RWPE2 (cell line): ENCODE measurements around the gene EDC3.
A peak's percentile ranks its signal among the peaks of the same experiment; 100 is the strongest.

ENCODE experiments used
- ATAC-seq: fragments of 200-7000 bp; cut with Tn5 transposase; 3 replicates; pipeline ENCODE4 v1.9.1; 2021; ENCODE audit warnings: low read depth
- DNase-seq: peaks from one replicate; pipeline ENCODE4 v3.0.0-alpha.2; 2020; ENCODE audit warnings: low spot score
- H3K27ac ChIP-seq: fragments of 450-650 bp; 2 replicates; pipeline ENCODE4 v1.5.1; 2017; ENCODE audit warnings: mild to moderate bottlenecking; ENCODE audit not compliant: poor library complexity, severe bottlenecking
- H3K27me3 ChIP-seq: fragments of 250-450 bp; sonication (Bioruptor Pico); 2 replicates; pipeline ENCODE4 v1.5.1; 2021; ENCODE audit warnings: mild to moderate bottlenecking, moderate library complexity; ENCODE audit not compliant: insufficient read depth, poor library complexity, severe bottlenecking
- H3K36me3 ChIP-seq: fragments of 250-450 bp; sonication (Bioruptor Pico); 2 replicates; pipeline ENCODE4 v1.5.1; 2020; ENCODE audit warnings: low read depth, mild to moderate bottlenecking, moderate library complexity
- H3K4me1 ChIP-seq: fragments of 250-450 bp; sonication (Bioruptor Pico); 2 replicates; pipeline ENCODE4 v1.5.1; 2021; ENCODE audit warnings: mild to moderate bottlenecking, moderate library complexity; ENCODE audit not compliant: insufficient read depth, poor library complexity, severe bottlenecking
- H3K4me3 ChIP-seq: fragments of 250-450 bp; sonication (Bioruptor Pico); 2 replicates; pipeline ENCODE4 v1.5.1; 2021; ENCODE audit warnings: mild to moderate bottlenecking, moderate library complexity; ENCODE audit not compliant: severe bottlenecking
- H3K9me3 ChIP-seq: fragments of 250-450 bp; sonication (Bioruptor Pico); 2 replicates; pipeline ENCODE4 v1.5.1; 2021; ENCODE audit warnings: mild to moderate bottlenecking, moderate library complexity; ENCODE audit not compliant: severe bottlenecking
- CTCF ChIP-seq: fragments of 450-650 bp; IDR thresholded peaks from one replicate; pipeline ENCODE4 v1.5.1; 2017; ENCODE audit warnings: mild to moderate bottlenecking, moderate library complexity; ENCODE audit not compliant: poor library complexity, severe bottlenecking

EDC3 gene

GRCh38 chr15:74624020-74624602, 71.7 kb downstream of the EDC3 start:
- Histone ChIP-seq H3K27me3 (no peaks in the 10 kb centered on the region), H3K4me1 (no peaks in the 10 kb centered on the region), H3K9me3 (no peaks in the 10 kb centered on the region), H3K4me3 (no peak overlapping the region), H3K27ac (no peak overlapping the region), H3K36me3 (peaks cover 100% of the 10 kb centered on the region)
- DNase-seq, result no peak
- no peak for TF ChIP-seq CTCF
- ATAC-seq, result no peak

- no peak for ATAC-seq
- Histone ChIP-seq H3K27me3 (no peaks in the 10 kb centered on the region), H3K9me3 (no peaks in the 10 kb centered on the region), H3K4me1 (no peaks in the 10 kb centered on the region), H3K36me3 (peaks cover 90% of the 10 kb centered on the region), H3K27ac (no peak overlapping the region), H3K4me3 (no peak overlapping the region)
- no peak for DNase-seq
- no peak for TF ChIP-seq CTCF
Measured at GRCh38 chr15:74622758-74623157, 73.1 kb downstream of the EDC3 start.

- DNase-seq (no peak), ATAC-seq (no peak)
- no peak overlapping the region for H3K27ac ChIP-seq
- no peak for TF ChIP-seq CTCF
- no peaks in the 10 kb centered on the region for H3K27me3 ChIP-seq
- peaks cover 7% of the 10 kb centered on the region for H3K4me1 ChIP-seq
- peaks cover 82% of the 10 kb centered on the region for H3K36me3 ChIP-seq
- no peaks in the 10 kb centered on the region for H3K9me3 ChIP-seq
- H3K4me3 ChIP-seq, result no peak overlapping the region
Measured at GRCh38 chr15:74621936-74622335, 73.9 kb downstream of the EDC3 start.

GRCh38 chr15:74621546-74621920, 74.3 kb downstream of the EDC3 start:
- no peak for DNase-seq
- H3K9me3 ChIP-seq, result no peaks in the 10 kb centered on the region
- no peaks in the 10 kb centered on the region for H3K27me3 ChIP-seq
- H3K4me1 ChIP-seq, result peaks cover 8% of the 10 kb centered on the region
- TF ChIP-seq CTCF, result no peak
- no peak overlapping the region for H3K27ac ChIP-seq
- H3K36me3 ChIP-seq, result peaks cover 78% of the 10 kb centered on the region
- no peak overlapping the region for H3K4me3 ChIP-seq
- no peak for ATAC-seq

- H3K9me3 ChIP-seq, result no peaks in the 10 kb centered on the region
- H3K36me3 ChIP-seq, result peaks cover 72% of the 10 kb centered on the region
- no peaks in the 10 kb centered on the region for H3K27me3 ChIP-seq
- TF ChIP-seq CTCF, result peak; percentile 98
- H3K4me1 ChIP-seq, result peaks cover 8% of the 10 kb centered on the region
- no peak overlapping the region for H3K4me3 ChIP-seq
- peak; percentile 62 for ATAC-seq
- no peak for DNase-seq
- no peak overlapping the region for H3K27ac ChIP-seq
Measured at GRCh38 chr15:74620636-74621545, 74.9 kb downstream of the EDC3 start.
